Thyroid gland (tissue), 4 donors: ENCODE results near the gene FOXN3.

Source experiments
- CTCF ChIP-seq, 6 experiments: fragments of 200-600 bp in 3 of 6; fragments of 450-650 bp in 3 of 6; sonication (generic) in 3 of 6; IDR thresholded peaks; one replicate each; pipeline ENCODE4 v1.5.1; 2016 to 2019; ENCODE audit warnings: antibody characterized with exemption in 6 of 6, mild to moderate bottlenecking in 2 of 6, inconsistent platforms in 1 of 6, moderate library complexity in 1 of 6
- POLR2A ChIP-seq, 2 donors: fragments of 450-650 bp; IDR thresholded peaks; one replicate each; pipeline ENCODE4 v1.6.1; 2017; ENCODE audit warnings: antibody characterized with exemption in 2 of 2, mild to moderate bottlenecking in 2 of 2, moderate library complexity in 1 of 2

GRCh38 chr14:89369656-89370055, 47.4 kb downstream of the FOXN3 start:
- TF ChIP-seq CTCF (IDR thresholded peaks at IDR 0.05) (no peak), POLR2A (IDR thresholded peaks at IDR 0.05) (no peak)
